NCI-H1694 treated with DMSO at 0.1 percent for 48 hours (cell line): ENCODE results near the gene KRT82.
"Not testable (repeated sequence)": the region's sequence is repeated elsewhere in the genome, so short reads cannot be mapped to it uniquely, and the experiment has no call there.

Experiments used
- DNase-seq: peaks from one replicate; lab custom pipeline; 2025; lab: John Stamatoyannopoulos, UW

KRT82 gene

DNA sequence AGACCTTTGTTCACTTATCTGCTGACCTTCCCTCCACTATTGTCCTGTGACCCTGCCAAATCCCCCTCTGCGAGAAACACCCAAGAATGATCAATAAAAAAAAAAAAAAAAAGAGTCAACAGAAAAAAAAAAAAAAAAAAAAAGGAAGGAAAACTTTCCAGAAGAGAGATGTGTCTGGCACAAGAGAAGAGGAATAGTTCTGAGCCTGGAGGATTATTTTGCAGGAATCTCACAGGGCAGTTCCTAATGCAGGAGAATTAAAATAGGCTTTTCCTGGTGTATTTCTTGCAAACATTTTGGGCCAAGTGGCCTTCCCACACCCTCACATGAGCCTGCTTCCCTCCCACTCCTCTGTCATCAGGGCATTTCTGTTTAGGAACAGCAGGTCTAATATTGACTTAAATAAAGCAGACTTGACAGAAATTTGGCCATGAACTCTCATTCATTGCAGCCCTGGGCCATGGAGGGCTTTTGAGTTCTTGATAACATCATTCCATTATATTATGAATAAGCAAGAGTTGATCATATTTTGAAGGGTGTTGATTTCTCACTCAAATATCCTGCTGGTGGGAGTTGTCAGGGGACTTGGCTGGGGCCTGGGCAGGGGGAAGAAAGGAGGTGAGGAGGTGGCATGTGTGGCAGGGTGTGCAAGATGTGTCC lies 4.6 kb upstream of the KRT82 start:
- not testable (repeated sequence) for DNase-seq

DNA sequence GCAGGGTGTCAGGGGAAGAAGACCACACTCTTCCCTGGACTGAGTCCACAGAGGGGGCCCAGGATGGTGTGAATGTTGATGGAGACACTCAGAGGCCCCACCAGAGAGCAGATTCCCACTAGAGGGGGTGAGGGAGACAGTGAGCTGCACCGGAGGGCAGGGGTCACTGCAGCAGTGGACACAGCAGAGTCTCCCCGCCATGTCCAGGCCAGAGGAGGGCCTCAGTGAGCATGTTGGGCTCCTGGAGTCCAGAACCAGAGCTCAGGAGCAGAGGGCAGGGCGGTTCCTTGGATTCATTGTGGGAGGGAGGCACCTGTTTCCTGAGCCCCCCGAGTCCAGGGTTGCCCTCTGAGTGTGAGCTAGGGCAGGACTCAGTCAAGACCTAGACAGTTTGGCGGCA lies 1.8 kb upstream of the KRT82 start:
- DNase-seq, result no peak

- no peak for DNase-seq
These were observed 1.2 kb downstream of the KRT82 start for GRCh38 chr12:52404951-52405350.

- no peak for DNase-seq
These were observed 2.6 kb downstream of the KRT82 start for GRCh38 chr12:52403561-52403960.

GRCh38 chr12:52402873-52403540 lies 3.1 kb downstream of the KRT82 start:
- DNase-seq, result no peak

- no peak for DNase-seq
These were observed 3.8 kb downstream of the KRT82 start for GRCh38 chr12:52402377-52402776.

DNA sequence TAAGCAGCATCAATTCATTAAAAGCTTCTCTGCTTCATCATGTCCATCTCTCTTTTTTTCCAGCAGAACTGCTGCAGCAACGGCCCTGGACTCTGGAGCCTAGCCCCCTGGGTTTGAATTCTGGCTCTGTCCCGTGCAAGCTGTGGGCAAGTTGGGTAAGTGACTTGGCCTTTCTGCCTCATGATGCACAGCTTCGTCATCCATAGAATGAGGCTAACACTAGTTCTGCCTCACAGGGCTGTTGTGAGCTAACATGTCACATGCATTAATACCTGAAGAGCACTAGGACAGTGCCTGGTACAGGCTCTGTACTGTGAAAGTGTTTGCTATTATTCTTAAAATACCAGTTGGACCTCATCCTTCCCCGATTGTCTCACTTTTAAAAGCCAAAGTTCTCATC lies 4.2 kb downstream of the KRT82 start:
- DNase-seq, result no peak

DNA sequence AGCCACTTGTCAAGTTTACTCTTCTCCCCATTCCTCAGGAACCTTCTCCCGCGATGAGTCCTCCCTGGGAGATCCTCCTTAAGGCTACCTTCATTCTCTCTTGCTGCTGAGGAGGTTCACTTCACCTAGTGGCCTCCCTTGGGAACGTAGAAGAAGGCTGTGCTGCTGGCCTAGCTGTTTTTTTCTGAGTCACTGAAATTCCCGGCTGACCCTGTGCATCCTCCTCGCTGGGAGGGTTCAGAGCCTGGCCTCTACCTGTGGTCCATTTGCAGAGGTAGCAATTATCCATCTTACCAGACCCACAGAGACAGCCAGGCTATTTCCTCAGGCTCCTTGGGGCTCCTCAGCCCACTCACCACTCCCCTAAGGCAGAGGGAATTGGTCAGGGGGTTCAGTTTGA lies 4.6 kb downstream of the KRT82 start:
- DNase-seq, result no peak

- no peak for DNase-seq
These were observed 5.2 kb downstream of the KRT82 start for GRCh38 chr12:52400906-52401305.

DNA sequence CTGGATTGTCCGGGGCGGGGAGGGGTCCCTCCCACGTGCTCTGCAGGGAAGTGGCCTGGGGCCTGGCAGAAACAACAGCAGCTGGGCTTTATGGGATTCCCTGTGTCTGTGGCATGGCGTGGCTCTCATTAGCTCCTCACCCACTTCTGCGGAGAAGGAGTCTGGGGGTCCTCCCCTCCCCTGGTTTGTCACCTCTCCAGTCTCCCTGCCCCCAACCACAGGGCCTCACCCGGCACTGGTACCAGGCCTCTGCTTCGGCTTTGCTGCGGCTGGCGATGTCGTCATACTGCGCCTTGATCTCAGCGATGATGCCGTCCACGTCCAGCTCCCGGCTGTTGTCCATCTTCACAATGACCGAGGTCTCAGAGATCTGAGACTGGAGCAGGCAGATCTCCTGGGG lies 6.4 kb downstream of the KRT82 start:
- DNase-seq, result no peak

- no peak for DNase-seq
These were observed 8.0 kb downstream of the KRT82 start for GRCh38 chr12:52398176-52398575.

- DNase-seq, result no peak
These were observed 9.5 kb downstream of the KRT82 start for GRCh38 chr12:52396656-52397055.

GRCh38 chr12:52395761-52396434 lies 10.2 kb downstream of the KRT82 start:
- DNase-seq, result peak; percentile 20

DNA sequence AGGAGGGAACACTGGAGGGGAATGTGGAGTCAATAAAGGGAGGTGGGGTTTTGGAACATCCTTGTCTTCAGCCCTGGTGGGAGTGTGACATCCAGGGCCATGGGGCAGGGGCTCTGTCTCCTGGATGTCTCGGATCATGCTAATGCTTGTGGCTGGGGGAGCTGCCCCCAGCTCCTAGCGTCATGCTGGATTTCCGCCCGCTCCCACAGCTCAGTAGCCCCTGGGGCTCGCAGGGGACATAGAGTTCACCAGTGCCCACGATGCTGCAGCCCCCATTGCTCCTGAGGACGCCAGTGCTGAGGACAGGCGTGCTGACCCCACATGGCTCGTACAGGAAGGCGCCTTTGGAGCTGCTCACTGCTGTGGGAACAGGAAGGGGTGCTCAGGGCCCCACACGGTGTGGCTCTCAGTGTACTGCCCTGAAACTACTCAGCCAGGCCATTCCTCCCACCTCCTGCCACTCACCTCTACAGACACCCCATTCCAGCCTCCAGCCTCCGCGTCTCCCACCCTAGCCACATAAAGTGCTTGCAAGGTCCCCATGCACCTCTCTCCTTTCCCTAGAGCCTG lies 11.2 kb downstream of the KRT82 start:
- no peak for DNase-seq

DNA sequence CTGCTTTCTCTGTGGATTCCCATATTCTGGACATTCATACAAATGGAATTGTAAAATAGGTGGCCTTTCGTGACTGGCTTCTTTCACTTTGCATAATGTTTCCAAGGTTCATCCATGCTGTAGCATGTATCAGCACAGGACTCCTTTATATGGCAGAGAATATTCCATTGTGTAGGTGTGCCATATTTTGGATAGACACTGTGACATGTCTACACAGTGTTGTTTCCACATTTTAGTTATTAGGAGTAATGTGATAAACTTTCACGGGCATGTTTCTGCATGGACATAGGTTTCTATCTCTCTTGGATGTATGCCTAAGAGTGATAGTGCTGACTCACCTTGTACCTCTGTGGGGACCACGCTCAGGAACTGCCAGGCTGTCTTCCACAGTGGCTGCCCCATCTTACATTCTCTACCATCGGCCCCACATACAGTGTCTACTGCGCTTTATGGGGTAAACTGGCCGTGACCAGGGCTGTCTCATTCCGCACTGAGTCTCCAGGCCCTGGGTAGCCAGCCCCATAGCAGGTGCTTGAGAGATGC lies 13.6 kb downstream of the KRT82 start:
- no peak for DNase-seq

GRCh38 chr12:52391618-52392002 lies 14.5 kb downstream of the KRT82 start:
- DNase-seq, result peak; percentile 84

- peak; percentile 53 for DNase-seq
These were observed 15.2 kb downstream of the KRT82 start for GRCh38 chr12:52390739-52391617.

- DNase-seq, result peak; percentile 48
These were observed 16.6 kb downstream of the KRT82 start for GRCh38 chr12:52389313-52390207.

DNA sequence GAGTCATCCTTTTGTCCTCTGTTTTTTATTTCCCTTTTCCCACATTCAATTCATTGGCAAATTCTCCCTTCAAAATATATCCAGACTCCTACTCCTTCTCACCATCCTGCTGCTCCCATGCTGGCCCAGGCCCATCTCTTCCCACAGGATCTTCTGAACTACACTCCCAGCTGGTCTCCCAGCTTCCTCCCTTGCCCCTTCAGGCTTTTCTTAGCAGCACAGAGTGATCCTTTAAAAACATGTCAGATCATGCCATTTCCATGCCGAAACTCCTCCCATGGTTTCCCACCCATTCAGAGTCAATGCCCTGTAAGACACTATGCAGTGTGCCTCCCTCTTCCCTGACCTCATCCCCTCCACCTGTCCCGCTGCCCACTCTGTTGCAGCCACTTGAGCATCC lies 18.3 kb downstream of the KRT82 start:
- DNase-seq, result no peak

DNA sequence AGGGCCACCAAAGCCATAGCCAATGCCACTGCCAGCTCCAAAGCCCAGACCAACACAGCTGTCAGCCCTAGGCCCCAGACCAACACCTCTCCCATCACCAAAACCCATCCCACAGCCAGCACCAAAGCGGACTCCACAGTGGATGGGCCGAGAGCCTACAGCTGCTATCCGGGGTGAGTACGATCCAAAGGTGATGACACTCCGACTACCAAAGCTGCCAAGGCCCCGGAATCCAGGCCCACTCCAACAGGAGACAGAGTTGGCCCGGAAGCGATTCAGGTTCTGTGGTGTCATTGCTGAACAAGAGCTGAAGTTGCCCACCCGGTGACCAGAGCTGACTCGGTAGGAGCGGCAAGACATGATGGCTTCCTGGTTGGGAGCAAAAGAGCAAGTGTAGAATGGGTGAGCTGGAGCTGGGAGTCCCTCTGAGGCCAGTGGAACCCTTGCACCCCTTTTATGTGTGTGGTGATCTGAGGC lies 20.9 kb downstream of the KRT82 start, which contains the start of gene KRT84:
Gene KRT84 (minus strand): TSS at position 427 of the 477 bp plus-strand sequence. CDS start 67 bp downstream, at position 360.
- DNase-seq, result no peak
